Stimulated activated naive CD4-positive, alpha-beta T cell (primary cell): ENCODE data around the gene IFI35.
"Not testable (repeated sequence)": the region's sequence is repeated elsewhere in the genome, so short reads cannot be mapped to it uniquely, and the experiment has no call there.

Experiments
- DNase-seq, 6 experiments: peaks; one replicate each; lab custom pipeline; 2025; lab: John Stamatoyannopoulos, UW

Gene IFI35

DNA sequence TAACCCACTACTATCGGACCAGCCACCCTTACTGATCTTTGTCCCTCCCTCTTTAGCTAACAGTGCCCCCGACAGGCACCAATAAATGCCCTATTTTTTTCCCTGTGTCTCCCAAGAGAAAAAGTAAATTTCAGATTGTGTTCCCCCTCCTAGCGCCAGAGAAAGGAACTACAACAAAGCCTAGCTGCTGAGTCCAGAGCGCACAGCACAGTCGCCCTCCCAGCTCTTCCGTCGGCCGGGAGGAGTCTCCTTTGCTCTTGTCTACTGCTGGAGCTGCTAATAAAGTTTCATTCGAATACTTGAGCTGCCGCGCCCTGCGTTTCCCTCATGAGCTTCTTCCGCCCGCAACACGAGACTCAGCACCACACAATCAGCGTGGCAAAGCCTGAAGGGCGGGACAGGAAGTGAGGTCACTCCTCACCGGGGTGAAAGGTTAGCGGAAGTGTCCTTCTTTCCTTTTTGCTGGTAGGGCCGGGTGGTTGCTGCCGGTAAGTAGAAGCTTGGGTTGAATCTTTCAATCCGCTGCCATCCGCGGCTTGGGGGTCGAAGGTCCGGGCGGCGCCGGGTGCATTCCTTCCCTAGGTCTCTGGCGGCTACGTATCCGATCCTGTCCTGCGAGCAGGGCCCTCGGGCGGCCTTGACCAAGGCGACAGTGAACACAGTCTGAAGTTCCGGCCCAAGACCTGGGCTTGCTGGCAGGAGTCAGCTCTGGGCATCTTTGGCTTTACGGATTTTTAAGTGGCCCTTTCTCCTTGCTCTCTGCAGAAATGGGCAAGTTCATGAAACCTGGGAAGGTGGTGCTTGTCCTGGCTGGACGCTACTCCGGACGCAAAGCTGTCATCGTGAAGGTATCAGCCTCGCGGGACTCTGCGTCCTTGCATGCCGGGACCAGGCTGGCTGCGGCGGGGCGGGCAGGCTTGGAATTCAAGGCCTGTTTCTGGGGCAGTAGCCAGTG is 8.3 kb upstream of the IFI35 start, which contains the start of gene RPL27:
RPL27 (plus strand) TSS at position 436 of the 955 bp plus-strand sequence; CDS start at position 768, 332 bp downstream.
- peak; percentile 92 to 99 (median 98) for DNase-seq

DNA sequence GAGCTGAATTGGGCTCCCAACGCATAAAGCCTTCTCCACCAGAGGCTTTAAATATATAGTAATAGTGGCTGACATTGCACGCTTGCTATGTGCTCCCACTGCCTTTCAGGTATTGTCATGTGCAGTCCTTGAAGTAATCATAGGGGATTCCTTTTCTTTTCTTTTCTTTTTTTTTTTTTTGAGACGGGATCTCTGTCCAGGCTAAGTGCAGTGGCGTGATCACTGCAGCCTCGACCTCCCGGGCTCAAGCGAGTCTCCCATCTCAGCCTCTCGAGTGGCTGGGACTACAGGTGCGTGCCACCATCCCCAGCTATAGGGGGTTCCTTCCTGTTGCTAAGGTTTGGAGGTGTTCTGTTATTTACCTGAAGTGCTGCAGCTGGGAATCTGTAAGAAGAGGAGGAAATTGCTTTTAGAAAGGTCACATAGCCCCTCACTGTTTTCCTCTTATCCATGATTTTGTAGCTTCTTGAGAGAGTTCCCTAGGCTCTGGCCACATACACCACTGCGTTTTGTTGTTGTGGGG is 7.5 kb upstream of the IFI35 start:
- no peak for DNase-seq

DNA sequence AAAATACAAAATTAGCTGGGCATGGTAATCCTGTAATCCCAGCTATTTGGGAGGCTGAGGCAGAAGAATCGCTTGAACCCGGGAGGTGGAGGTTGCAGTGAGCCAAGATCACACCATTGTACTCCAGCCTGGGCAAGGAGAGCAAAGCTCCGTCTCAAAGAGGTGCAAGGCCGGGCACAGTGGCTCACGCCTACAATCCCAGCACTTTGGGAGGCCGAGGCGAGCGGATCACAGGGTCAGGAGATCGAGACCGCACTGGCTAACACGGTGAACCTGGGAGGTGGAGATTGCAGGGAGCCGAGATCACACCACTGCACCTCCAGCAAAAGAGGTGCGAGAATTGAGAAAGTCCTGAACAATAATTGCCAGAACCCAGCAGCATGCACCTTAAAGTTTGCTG is 5.7 kb upstream of the IFI35 start:
- DNase-seq = not testable (repeated sequence)

DNA sequence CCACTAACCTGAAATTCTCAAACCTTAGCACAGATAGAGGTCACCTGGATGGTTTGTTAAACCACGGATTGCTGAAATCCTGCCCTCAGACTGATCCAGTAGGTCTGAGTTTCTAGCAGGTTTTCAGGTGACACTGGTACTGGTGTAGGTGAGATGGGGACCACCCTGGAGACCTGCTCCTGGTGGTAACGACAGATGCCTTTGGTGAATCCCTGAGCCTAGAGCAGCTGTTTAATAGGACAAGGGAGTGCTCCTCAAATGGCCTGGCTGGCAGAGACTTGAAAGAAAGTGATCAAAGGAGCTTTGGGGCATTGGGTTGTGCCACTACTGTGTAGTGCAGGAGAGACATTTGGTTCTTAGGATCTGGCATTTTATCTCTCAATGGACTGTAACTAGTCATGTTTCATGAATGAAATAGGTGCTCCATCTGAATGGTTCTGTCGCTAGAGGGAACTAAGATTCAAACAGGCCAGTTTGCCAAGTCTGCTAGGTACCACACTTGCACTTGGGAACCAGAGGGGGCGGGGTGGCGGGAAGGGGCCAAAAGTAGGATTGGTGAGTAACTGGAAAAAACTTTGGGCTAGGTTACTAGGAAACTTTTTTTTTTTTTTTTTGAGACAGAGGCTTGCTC is 2.9 kb upstream of the IFI35 start:
- DNase-seq = no peak

DNA sequence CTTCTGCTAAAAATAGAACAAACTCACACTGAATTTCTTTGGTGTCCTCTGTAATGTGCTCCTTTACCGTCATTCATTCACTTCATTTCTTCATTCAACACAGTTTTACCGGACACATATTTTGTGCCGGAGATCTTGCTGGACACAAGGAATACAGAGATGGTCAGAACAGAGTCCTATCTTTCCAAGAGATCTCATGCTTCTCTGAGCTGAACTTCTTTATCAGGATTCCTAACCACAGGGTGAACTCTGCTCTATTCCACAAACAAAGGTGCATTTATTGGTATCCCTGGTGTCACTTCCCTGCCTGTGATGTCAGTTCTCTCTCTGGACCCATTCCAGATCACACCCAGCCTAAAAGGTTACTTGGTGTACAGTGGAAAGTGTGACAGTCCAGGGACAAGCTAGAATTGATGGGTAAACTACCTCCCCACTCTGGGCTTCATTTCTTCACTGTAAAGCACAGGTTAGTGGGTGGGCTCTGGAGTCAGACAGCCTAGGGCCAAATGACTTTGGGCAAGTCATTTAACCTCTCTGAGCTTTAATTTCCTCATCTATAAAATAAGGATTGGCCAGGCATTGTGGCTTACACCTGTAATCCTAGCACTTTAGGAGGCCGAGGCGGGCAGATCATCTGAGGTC is 4.2 kb downstream of the IFI35 start:
- no peak for DNase-seq

DNA sequence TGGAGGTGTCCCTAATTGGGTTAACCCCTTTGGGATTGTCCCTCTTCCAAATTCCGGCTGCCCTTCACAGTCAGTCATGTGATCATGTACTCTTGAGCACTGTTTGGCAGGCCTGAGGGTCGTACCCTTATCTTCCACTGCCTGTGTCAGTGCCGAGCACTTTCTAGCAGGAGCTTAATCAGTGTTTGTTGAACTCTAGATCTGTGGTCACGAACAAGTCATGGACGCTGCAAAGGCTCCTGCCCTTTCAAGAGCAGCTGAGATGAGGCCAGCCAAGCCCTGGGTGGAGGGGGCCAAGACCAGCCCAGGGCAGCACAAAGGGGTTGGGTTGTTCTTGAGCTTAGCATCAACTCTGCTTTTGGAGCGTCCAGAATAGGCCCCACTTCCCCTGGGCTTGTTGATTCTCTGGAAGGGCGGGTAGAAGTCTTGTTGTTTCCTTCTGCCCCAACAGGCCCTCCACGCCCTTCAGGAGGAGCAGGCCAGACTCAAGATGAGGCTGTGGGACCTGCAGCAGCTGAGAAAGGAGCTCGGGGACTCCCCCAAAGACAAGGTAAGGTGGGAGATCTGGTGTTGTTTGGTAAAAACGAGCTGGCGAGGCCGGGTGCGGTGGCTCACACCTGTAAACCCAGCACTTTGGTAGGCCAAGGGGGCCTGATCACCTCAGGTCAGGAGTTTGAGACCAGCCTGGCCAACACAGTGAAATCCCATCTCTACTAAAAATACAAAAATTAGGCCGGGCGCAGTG is 5.3 kb downstream of the IFI35 start:
- DNase-seq = no peak

DNA sequence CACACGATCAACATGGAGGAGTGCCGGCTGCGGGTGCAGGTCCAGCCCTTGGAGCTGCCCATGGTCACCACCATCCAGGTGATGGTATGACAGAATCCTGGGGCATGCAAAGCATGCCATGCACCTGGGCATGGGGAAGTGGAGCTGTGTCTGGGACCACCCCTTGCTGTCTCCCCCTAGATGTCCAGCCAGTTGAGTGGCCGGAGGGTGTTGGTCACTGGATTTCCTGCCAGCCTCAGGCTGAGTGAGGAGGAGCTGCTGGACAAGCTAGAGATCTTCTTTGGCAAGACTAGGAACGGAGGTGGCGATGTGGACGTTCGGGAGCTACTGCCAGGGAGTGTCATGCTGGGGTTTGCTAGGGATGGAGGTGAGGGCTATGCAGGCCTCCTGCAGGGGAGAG is 6.7 kb downstream of the IFI35 start:
- DNase-seq = no peak

DNA sequence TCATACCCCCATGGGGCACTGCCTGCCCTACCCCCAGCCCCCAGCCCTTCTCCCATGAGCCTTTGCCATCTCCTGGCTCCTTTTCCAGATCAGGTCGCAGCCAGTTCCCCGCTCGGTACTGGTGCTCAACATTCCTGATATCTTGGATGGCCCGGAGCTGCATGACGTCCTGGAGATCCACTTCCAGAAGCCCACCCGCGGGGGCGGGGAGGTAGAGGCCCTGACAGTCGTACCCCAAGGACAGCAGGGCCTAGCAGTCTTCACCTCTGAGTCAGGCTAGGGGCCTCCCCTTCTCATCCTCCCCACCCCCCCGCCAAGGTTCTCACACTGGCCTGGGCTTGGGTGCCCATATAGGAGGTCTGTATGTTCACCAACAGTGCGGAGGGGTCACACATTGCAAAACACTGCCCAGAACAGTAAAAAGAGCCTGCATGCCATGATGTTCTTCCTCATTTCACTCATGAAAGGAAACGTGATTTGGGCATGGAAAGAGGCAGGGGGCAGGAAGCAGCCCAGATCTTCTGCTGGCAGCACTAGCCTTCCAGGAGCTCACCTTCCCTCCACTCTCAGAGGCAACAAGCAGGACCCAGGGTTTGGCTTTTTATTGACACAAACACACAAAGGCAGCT is 7.5 kb downstream of the IFI35 start:
- no peak for DNase-seq

DNA sequence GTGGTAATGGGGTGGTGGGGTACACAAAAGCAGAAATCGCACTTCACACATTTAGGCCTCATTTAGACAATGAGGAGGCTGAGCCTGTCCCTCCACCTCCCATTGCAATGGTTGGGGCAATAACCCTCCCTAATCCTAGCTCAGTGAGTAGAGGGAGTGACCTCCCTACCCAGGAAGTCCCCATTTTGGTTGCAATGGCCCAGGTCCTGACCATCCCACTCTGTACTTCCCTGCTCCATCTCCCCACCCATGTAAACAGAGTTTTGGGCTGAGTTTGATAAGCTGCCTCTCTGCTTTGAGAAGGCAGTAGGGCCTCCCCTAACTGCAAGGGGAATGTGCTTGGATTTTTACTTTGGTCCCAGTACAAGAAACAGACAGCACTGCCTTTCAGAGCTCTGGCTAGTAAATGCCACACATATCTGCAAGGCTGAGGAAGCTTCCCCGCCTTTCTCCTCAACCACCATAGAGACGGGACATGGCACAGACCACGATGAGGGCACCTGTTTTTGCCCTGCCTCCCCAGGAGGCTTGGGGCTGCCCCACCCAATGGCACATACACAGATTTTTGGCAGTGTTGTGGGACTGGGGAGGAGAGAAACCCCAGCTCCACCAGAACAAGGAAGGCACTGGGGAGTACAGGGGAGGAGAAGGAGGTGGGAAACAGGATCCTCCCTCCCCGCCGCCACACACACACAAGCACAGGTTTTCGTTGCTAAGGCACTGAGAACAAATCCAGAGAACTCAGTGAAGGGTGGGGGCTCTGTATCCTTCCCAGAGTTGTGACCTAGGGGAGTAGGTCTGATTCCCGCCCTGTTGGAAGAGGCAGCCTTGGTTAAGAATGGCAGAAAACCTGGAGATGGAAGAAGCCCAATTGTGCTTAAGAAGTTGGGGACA is 8.3 kb downstream of the IFI35 start:
- DNase-seq = no peak

DNA sequence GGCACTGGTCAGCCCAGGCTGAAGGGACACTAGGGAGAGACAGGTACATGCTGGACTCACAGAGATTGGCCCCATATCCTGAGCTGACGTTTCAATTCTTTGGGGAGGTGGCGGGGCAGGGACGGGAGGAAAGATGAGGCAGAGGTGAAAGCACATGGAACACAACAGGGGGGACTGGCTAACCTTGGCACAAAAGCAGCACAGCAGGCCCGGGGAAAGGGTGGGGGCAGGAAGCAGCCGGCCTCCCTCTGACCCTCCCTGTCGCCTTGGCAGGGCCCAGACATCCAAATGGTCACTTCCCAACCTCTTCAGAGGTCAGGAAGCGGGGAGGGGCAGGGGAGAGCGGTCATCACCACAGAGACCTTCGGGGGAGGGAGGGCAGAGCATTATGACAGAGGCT is 9.0 kb downstream of the IFI35 start:
- DNase-seq = no peak

DNA sequence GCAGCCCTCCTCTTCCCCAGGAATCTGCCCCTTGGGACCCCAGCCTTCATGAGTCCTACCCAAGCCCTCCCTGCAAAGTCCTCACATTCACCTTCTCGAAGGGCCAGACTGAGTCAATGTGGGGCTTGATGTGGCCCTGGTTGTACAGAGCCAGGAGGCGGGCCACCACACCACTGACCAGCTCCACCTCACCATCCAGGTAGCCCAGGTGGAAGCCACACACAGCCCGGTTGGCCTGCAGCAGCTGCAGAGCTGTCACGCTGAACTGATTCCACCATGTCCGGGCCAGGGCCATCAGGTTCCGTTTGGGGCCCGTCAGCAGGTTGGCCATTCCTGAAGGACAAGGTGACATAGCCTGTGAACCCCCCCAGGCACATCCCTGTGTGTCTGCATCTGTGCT is 9.6 kb downstream of the IFI35 start:
- DNase-seq = no peak

DNA sequence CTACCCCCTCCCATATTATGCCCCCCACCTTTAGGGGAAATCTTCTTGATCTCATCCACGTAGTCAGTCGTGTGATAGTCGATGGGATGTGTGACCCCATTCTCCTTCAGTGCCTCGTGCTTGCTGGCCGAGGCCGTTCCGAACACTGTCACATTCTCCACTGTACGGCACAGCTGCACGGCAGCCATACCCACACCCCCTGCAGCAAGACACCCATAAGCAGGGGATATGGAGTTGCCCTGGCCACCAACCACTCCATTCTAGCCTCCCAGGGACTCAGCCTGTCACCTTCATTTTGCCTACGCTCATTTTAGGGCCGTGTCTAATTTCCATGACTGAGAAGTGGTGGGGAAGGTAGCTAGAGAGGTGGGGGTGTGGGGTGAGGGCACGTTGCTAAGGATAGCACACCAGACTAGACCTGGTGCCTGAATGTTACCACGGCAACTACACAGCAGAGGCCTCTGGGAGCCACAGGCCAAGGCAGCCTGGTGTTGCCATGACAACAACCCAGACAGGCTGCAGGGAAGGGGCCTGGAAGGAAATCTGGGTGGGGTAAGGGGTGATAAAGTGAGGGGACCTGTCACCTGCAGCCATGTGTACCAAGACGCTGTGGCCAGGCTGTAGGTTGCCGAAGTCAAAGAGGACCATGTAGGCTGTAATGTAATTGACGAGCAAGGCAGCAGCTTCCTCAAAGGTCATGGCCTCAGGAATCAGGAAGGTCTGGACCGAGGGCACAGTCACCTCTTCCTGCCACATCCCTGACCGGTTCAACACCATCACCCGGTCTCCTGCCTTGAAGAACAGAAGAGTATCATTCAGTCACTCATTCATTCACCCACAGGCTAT is 11.6 kb downstream of the IFI35 start:
- DNase-seq = peak in 4 of 6 experiments; percentile 15 to 35 (median 26)

DNA sequence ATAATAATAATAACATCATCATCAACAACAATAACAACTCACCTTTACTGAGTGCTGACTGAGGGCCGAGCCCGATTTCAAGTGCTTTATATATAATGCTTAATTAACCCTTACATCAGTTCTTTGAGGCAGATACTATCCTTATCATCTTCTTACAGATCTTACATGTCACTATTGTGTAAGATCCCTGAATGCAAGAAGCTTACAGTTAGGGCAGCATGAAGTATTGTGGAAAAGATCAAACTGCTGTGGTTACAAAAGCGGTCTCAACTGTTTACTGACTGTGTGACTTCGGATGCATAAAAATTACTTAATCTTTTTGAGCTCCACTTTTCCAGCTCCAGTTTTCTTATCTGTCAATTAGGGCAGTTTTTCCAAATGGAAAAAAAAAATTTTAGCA is 12.3 kb downstream of the IFI35 start:
- DNase-seq = no peak

DNA sequence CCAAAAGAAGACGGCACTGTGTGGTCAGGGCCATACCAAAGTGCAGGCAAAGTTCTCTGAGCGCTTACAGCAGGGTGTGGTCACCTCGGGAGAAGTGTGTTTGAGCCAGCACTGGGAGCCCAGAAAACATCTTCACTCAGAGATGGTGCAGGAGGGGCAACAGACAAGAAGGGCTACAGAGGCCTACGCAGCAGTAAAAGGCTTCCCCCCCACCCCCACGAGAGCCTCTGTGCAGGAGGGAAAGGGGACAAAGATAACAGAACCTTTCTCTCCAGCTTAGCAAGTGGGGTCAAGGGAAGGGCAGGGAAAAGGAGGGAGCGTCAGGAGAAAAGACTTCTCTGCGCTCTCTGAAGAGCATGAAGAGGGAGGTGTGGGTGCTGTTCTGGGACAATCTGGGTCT is 12.8 kb downstream of the IFI35 start:
- DNase-seq = no peak

DNA sequence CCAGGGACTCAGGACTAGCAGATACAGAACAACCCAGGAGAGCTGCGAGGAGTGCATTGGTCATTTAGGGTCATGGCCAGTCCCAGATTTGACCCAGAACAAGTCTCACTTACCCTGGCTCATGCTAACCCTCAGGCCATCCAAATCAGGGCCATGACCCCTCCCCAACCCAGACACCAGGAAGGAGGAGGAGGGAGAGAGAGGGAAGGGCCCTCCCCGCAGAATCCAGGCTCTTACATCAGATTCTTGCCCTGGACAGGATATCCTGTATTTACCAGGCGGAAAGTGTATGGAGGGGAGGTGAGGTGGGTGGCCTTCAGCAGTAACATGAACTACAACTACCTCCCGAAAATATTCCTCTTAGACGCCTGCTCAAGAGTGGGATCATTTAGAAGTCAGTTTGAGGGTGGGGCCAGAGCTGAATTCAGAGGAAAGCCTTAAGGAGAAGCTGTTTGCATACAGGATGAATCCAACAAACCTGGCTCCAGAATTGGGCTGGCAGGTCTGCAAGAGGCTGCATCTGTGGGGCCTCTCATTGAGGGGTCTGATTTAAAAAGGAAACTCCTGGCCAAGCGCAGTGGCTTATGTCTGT is 13.5 kb downstream of the IFI35 start:
- no peak for DNase-seq

DNA sequence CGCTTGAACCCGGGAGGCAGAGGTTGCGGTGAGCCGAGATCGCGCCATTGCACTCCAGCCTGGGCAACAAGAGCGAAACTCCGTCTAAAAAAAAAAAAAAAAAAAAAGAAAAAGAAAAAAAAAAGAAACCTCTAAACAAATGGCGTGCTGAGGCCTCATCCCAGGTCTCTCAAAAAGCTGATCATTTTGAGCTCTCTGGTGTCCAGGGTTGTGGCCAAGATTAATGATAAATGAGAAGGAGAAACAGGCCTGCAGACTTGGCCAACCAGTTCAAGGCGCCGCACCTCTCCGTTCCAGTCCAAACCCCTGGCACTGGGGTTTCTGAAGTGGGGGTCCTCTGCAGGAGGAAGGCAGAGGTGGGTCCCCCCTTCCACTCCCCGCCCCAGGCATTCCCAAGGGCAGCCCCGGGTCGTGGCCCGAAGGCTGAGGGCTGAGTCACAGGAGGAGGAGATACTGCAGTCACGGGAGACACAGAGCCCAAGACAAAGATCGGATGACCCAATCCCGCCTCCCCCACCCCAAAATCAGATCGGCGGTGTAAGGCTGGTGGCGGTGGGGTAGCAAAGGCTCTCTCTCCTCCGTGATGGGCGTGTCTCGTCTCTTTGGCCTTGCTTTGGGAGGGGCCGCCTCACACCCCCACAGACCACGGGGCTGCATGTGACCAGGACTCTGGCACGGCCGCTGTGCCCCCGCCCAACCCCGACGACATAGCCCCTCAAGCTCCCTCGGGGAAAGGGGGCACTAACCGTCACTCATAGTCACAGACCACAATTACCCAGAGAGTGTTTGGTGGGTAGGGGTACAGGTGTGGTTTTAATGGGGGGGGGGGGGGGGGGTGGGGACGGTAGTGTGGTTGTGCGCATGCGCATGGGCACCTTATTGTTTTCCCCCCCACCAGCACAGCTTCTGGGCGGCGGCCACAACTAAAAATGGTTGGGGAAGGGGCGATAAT is 14.5 kb downstream of the IFI35 start:
- peak; percentile 22 to 60 (median 35) for DNase-seq

DNA sequence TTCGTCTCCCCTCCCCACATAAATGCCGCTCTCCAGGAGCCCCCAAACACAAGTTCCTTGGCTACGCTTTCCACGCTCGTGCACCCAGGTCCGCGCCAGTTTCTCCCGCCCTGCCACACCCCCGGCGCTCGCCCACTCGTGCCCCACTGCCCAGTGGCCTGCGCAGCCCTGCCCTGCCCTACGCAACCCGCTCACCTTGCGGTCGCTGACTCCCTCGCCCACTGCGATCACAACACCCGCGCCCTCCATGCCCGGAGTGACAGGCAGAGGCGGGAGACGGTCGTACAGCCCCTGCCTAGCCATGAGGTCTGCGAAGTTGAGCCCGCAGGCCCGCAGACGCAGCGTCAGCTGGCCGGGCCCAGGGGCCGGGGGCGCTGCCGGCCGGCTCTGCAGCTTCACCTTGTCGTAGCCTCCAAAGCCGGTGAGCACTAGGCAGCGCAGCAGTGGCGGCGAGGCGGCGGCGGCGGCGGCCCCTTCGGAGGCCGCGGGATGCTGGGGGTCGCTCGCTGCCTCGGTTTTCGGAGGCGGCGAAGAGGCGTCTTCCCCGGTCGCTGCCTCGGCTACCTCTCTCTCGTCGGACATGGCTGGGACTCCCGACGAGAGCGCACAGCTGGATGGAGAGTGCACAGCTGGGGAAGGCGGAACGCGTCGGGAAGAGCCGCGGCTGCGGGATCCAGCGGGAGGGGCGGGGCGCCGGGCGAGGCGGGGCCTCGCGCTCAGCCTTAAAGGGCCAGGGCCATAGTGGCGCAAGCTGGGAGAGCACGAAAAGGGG is 15.3 kb downstream of the IFI35 start, which contains the start of gene VAT1:
VAT1 (minus strand) TSS at position 645 of the 772 bp plus-strand sequence; CDS start at position 582, 63 bp downstream.
- DNase-seq = peak; percentile 16 to 68 (median 56)
